H1 (cell line): ENCODE results near the gene NUTM2D.
"Not testable (repeated sequence)": the region's sequence is repeated elsewhere in the genome, so short reads cannot be mapped to it uniquely, and the experiment has no call there.

Experiments used
- ATF3 ChIP-seq: IDR thresholded peaks from 2 replicates; pipeline ENCODE4 v1.6.1; 2011; ENCODE audit warnings: low read depth, mild to moderate bottlenecking, low read length; ENCODE audit not compliant: insufficient read depth
- EP300 ChIP-seq, 2 experiments: IDR thresholded peaks; 1 replicate in 1 of 2; 2 replicates in 1 of 2; pipeline ENCODE4 v1.6.1; 2011 to 2012; ENCODE audit warnings: low read depth in 2 of 2, low read length in 2 of 2, mild to moderate bottlenecking in 2 of 2, borderline replicate concordance in 1 of 2, inconsistent platforms in 1 of 2, moderate library complexity in 1 of 2
- EZH2 ChIP-seq: fragments of 200-600 bp; sonication (generic); IDR thresholded peaks from 2 replicates; pipeline ENCODE4 v1.7.1; 2012; ENCODE audit warnings: low read depth, mild to moderate bottlenecking, moderate library complexity, low read length, inconsistent platforms; ENCODE audit not compliant: severe bottlenecking
- HDAC6 ChIP-seq: IDR thresholded peaks from one replicate; pipeline ENCODE4 v1.7.1; 2012; ENCODE audit warnings: low read depth, mild to moderate bottlenecking, inconsistent platforms, low read length, moderate library complexity
- JUN ChIP-seq: IDR thresholded peaks from 2 replicates; pipeline ENCODE4 v1.6.1; 2011; ENCODE audit warnings: low read depth, mild to moderate bottlenecking, improper control_type of control experiment, low read length
- PHF8 ChIP-seq: fragments of 200-600 bp; sonication (generic); conservative IDR thresholded peaks from 2 replicates; pipeline ENCODE4 v1.7.1; 2012; ENCODE audit warnings: low read depth, mild to moderate bottlenecking, inconsistent platforms, low read length, moderate library complexity
- POLR2A ChIP-seq, 2 experiments: IDR thresholded peaks; 1 replicate in 1 of 2; 2 replicates in 1 of 2; pipeline ENCODE4 v1.6.1; 2011; ENCODE audit warnings: low read depth in 2 of 2, low read length in 2 of 2, mild to moderate bottlenecking in 2 of 2; ENCODE audit errors: control extremely low read depth in 1 of 2
- POLR2AphosphoS5 ChIP-seq: IDR thresholded peaks from 2 replicates; pipeline ENCODE4 v1.6.1; 2011; ENCODE audit warnings: low read depth, low read length
- RAD21 ChIP-seq, 2 experiments: IDR thresholded peaks in 1 of 2; conservative IDR thresholded peaks in 1 of 2; 2 replicates each; pipeline ENCODE4 v1.6.1; 2011; ENCODE audit warnings: low read depth in 2 of 2, low read length in 2 of 2, improper control_type of control experiment in 1 of 2, inconsistent platforms in 1 of 2, mild to moderate bottlenecking in 1 of 2, moderate library complexity in 1 of 2
- RFX5 ChIP-seq: IDR thresholded peaks from 2 replicates; pipeline ENCODE4 v1.6.1; 2011; ENCODE audit warnings: low read depth, low read length, improper control_type of control experiment, borderline replicate concordance
- RXRA ChIP-seq: IDR thresholded peaks from 2 replicates; pipeline ENCODE4 v1.6.1; 2011; ENCODE audit warnings: low read depth, mild to moderate bottlenecking, low read length, moderate library complexity; ENCODE audit not compliant: insufficient read depth
- SUZ12 ChIP-seq: fragments of 200-600 bp; sonication (generic); IDR thresholded peaks from 2 replicates; pipeline ENCODE4 v1.6.1; 2012; ENCODE audit warnings: mild to moderate bottlenecking, inconsistent platforms, low read length, moderate library complexity, mixed read lengths
- TBP ChIP-seq: IDR thresholded peaks from 2 replicates; pipeline ENCODE4 v1.6.1; 2011; ENCODE audit warnings: low read depth, low read length, improper control_type of control experiment
- TF ChIP-seq, protein P1 (sequence below), 3 experiments: IDR thresholded peaks; 1 replicate in 2 of 3; 2 replicates in 1 of 3; pipeline versions ENCODE4 v1.5.1 to v1.6.1; 2011; ENCODE audit warnings: low read length in 3 of 3, mild to moderate bottlenecking in 3 of 3, inconsistent platforms in 2 of 3, low read depth in 1 of 3, moderate library complexity in 1 of 3; ENCODE audit not compliant: insufficient read depth in 1 of 3; ENCODE audit errors: control extremely low read depth in 1 of 3

DNA sequence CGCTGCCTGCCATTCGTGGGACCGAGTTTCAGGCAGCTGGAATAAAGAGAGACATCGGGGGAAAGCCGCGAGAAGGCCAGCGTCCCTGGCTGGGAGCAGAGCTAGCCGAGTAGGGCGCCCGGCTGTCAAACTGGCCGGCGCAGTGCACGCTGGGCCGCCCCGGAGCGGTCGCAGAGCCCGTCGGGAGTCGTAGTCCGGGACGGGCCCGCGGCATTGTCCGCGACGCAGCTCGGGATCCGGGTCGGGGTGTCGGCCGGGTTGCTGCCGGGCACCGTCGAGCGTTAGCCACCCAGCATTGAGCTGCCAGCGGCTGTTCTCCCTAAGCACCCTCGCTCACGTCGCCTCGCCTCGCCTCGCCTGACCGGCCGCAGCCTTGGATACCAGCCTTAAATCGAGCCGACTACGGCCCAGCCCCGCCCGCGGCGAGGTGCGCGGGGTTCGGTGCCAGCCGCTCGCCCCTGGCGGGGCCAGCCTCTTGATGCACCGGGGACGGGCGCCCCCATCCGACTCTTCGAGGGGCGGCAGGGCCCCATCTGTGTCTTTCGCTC, 14.8 kb upstream of the NUTM2D start:
- not testable (repeated sequence) for TF ChIP-seq SUZ12; EZH2; PHF8; RFX5; HDAC6; POLR2AphosphoS5; EP300 (IDR thresholded peaks at IDR 0.05; ENCODE audit: borderline replicate concordance in 1 of 2, low read depth in 2 of 2, low read length in 2 of 2); TBP; ATF3; JUN; RXRA
- TF ChIP-seq, protein P1, sequence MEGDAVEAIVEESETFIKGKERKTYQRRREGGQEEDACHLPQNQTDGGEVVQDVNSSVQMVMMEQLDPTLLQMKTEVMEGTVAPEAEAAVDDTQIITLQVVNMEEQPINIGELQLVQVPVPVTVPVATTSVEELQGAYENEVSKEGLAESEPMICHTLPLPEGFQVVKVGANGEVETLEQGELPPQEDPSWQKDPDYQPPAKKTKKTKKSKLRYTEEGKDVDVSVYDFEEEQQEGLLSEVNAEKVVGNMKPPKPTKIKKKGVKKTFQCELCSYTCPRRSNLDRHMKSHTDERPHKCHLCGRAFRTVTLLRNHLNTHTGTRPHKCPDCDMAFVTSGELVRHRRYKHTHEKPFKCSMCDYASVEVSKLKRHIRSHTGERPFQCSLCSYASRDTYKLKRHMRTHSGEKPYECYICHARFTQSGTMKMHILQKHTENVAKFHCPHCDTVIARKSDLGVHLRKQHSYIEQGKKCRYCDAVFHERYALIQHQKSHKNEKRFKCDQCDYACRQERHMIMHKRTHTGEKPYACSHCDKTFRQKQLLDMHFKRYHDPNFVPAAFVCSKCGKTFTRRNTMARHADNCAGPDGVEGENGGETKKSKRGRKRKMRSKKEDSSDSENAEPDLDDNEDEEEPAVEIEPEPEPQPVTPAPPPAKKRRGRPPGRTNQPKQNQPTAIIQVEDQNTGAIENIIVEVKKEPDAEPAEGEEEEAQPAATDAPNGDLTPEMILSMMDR (IDR thresholded peaks at IDR 0.05; ENCODE audit: control extremely low read depth in 1 of 3, insufficient read depth in 1 of 3, low read depth in 1 of 3, low read length in 3 of 3), result peak; percentile 25 to 47 (median 35)
- peak in 1 of 2 experiments; percentile 29; a peak in 2 of 3 replicates for TF ChIP-seq POLR2A (IDR thresholded peaks at IDR 0.05; ENCODE audit: control extremely low read depth in 1 of 2, low read depth in 2 of 2, low read length in 2 of 2)
- peak; percentile 13 to 30; a peak in 3 of 4 replicates for TF ChIP-seq RAD21 (IDR thresholded peaks at IDR 0.05 in 1 of 2, conservative IDR thresholded peaks at IDR 0.05 in 1 of 2; ENCODE audit: low read depth in 2 of 2, low read length in 2 of 2)
